HepG2 (cell line): ENCODE results near the gene ADI1. TPM values are rescaled to one million over a fixed set of nuclear protein-coding genes. Genes with fewer than 3 reads are reported as not detected.

Experiments used
- ARID2 ChIP-seq: sonication (generic); formaldehyde crosslinking; IDR thresholded peaks from 2 replicates; pipeline ENCODE4 v1.8.1; 2022; ENCODE audit warnings: mild to moderate bottlenecking, missing genetic modification reagents, borderline replicate concordance
- CBX2 ChIP-seq, 2 experiments: fragments of 200-600 bp in 1 of 2; sonication (generic); formaldehyde crosslinking in 1 of 2; IDR thresholded peaks; 2 replicates each; pipeline versions ENCODE4 v1.7.0 to v1.8.1; 2018 to 2022; ENCODE audit warnings: low read depth in 2 of 2, low read length in 1 of 2, mild to moderate bottlenecking in 1 of 2, missing genetic modification reagents in 1 of 2
- CREM ChIP-seq, 2 experiments: sonication (generic) in 1 of 2; formaldehyde crosslinking in 1 of 2; IDR thresholded peaks; 2 replicates each; pipeline versions ENCODE4 v1.4.0 to v1.6.1; 2016 to 2020; ENCODE audit warnings: antibody characterized with exemption in 1 of 2, mild to moderate bottlenecking in 1 of 2, missing genetic modification reagents in 1 of 2
- FOSL2 ChIP-seq: sonication (generic); formaldehyde crosslinking; IDR thresholded peaks from 2 replicates; pipeline ENCODE4 v1.4.0; 2020; ENCODE audit warnings: missing genetic modification reagents
- HNRNPL ChIP-seq: fragments of 200-400 bp; formaldehyde crosslinking; IDR thresholded peaks from 2 replicates; pipeline ENCODE4 v1.6.1; 2017; ENCODE audit warnings: mild to moderate bottlenecking, low read depth, low read length
- KLF6 ChIP-seq: IDR thresholded peaks from 2 replicates; pipeline ENCODE4 v1.8.0; 2016; ENCODE audit warnings: missing biosample characterization, missing genetic modification reagents
- PHF20 ChIP-seq: sonication (generic); formaldehyde crosslinking; IDR thresholded peaks from 2 replicates; pipeline ENCODE4 v1.5.0; 2020; ENCODE audit warnings: mild to moderate bottlenecking, missing genetic modification reagents
- SIN3A ChIP-seq: IDR thresholded peaks from 2 replicates; pipeline ENCODE4 v1.6.1; 2011; ENCODE audit warnings: low read depth, mild to moderate bottlenecking, control low read depth, low read length, borderline replicate concordance
- SIX4 ChIP-seq: sonication (generic); formaldehyde crosslinking; IDR thresholded peaks from 2 replicates; pipeline ENCODE4 v1.4.0; 2020; ENCODE audit warnings: missing genetic modification reagents
- SNRNP70 ChIP-seq: fragments of 200-400 bp; formaldehyde crosslinking; IDR thresholded peaks from 2 replicates; pipeline ENCODE4 v1.6.1; 2017; ENCODE audit warnings: mild to moderate bottlenecking, low read depth, low read length, moderate library complexity
- TP53 ChIP-seq: sonication (generic); formaldehyde crosslinking; conservative IDR thresholded peaks from 2 replicates; pipeline ENCODE4 v1.4.0; 2020; ENCODE audit warnings: missing genetic modification reagents
- ZBTB7B ChIP-seq: sonication (generic); formaldehyde crosslinking; IDR thresholded peaks from 2 replicates; pipeline ENCODE4 v1.4.0; 2020; ENCODE audit warnings: missing genetic modification reagents
- ZNF614 ChIP-seq: IDR thresholded peaks from 2 replicates; pipeline ENCODE4 v1.6.1; 2018; ENCODE audit warnings: missing biosample characterization, missing genetic modification reagents, inconsistent platforms, borderline replicate concordance
- ZNF629 ChIP-seq: sonication (generic); formaldehyde crosslinking; conservative IDR thresholded peaks from 2 replicates; pipeline ENCODE4 v1.5.0; 2020; ENCODE audit warnings: missing genetic modification reagents
- polyA plus RNA-seq, 8 experiments: library from polyadenylated mRNA; depleted of rRNA in 3 of 8; stranded (reverse) in 7 of 8; unstranded in 1 of 8; fragments of >200 nt; fragmentation: Illumina TruSeq in 4 of 8; extraction: Trizol in 4 of 8; gene quantifications; 2 replicates each; pipeline versions ENCODE4 v1.2.1 to v1.2.3, GENCODE V29; 2011 to 2016; ENCODE audit warnings: low read depth in 4 of 8, missing spikeins in 1 of 8, mixed read lengths in 1 of 8; ENCODE audit not compliant: insufficient read depth in 1 of 8
- total RNA-seq, 5 experiments: library from RNA; depleted of rRNA; stranded (reverse); fragments of >200 nt; fragmentation: Illumina TruSeq; extraction: Trizol; gene quantifications; 2 replicates each; pipeline ENCODE4 v1.2.3, GENCODE V29; 2016; ENCODE audit warnings: low read depth in 1 of 5
- TF ChIP-seq, protein P1 (sequence below): sonication (generic); formaldehyde crosslinking; IDR thresholded peaks from 2 replicates; pipeline ENCODE4 v1.4.0; 2020; ENCODE audit warnings: missing genetic modification reagents
- TF ChIP-seq, protein P2 (sequence below): sonication (generic); formaldehyde crosslinking; IDR thresholded peaks from 2 replicates; pipeline ENCODE4 v1.4.0; 2020; ENCODE audit warnings: missing genetic modification reagents
- TF ChIP-seq, protein P3 (sequence below): fragments of 450-650 bp; IDR thresholded peaks from 2 replicates; pipeline ENCODE4 v1.6.1; 2016
- TF ChIP-seq, protein P4 (sequence below): sonication (generic); formaldehyde crosslinking; IDR thresholded peaks from 2 replicates; pipeline ENCODE4 v1.5.0; 2020; ENCODE audit warnings: mild to moderate bottlenecking, missing genetic modification reagents

ADI1 gene
- total and polyA plus RNA-seq, 2 of the 13 experiments (the other 11 are each of a cell fraction or from before 2014, with no cell fraction given) = 28.7 to 123 TPM

DNA sequence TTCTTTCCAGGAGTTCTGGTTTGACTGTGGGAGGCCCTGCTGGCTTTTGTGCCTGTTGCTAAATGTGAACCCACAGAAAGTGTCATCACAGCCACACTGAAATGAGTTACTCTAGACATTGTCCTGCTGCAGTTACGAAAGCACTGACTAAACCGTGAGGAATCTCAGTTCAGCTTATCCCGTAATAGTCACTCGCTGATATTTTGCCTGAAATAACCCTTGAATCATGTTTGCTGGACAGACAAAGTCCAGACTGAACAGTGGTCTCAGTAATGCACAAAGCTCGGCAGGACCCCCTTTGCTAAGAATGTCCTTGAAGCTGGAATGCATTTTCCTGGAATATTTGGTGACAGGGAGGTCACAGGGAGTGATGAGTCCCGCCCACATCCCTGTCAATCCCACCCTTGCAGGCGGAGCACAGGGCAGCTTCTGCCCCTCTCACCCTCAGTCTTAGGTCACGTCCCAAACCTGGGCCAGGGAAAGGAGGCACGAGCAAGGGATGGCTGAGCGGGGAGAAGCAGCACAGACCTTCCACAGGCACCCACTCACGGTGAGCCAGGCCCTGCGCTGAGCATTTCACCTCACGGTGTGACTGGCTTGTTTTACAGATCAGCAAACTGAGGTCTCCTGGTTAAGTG, 53.4 kb downstream of the ADI1 start (continued):
- TF ChIP-seq, protein P1, sequence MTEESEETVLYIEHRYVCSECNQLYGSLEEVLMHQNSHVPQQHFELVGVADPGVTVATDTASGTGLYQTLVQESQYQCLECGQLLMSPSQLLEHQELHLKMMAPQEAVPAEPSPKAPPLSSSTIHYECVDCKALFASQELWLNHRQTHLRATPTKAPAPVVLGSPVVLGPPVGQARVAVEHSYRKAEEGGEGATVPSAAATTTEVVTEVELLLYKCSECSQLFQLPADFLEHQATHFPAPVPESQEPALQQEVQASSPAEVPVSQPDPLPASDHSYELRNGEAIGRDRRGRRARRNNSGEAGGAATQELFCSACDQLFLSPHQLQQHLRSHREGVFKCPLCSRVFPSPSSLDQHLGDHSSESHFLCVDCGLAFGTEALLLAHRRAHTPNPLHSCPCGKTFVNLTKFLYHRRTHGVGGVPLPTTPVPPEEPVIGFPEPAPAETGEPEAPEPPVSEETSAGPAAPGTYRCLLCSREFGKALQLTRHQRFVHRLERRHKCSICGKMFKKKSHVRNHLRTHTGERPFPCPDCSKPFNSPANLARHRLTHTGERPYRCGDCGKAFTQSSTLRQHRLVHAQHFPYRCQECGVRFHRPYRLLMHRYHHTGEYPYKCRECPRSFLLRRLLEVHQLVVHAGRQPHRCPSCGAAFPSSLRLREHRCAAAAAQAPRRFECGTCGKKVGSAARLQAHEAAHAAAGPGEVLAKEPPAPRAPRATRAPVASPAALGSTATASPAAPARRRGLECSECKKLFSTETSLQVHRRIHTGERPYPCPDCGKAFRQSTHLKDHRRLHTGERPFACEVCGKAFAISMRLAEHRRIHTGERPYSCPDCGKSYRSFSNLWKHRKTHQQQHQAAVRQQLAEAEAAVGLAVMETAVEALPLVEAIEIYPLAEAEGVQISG (CRISPR knock-in tag) = peak; percentile 74
- no peak for TF ChIP-seq SNRNP70
- peak; percentile 78 for TF ChIP-seq CREM (IDR thresholded peaks at IDR 0.05)
- no peak for TF ChIP-seq CREM (CRISPR knock-in tag; IDR thresholded peaks at IDR 0.05)
- peak; percentile 100 for TF ChIP-seq ZBTB7B (CRISPR knock-in tag)
- no peak for TF ChIP-seq HNRNPL
- TF ChIP-seq, protein P2, sequence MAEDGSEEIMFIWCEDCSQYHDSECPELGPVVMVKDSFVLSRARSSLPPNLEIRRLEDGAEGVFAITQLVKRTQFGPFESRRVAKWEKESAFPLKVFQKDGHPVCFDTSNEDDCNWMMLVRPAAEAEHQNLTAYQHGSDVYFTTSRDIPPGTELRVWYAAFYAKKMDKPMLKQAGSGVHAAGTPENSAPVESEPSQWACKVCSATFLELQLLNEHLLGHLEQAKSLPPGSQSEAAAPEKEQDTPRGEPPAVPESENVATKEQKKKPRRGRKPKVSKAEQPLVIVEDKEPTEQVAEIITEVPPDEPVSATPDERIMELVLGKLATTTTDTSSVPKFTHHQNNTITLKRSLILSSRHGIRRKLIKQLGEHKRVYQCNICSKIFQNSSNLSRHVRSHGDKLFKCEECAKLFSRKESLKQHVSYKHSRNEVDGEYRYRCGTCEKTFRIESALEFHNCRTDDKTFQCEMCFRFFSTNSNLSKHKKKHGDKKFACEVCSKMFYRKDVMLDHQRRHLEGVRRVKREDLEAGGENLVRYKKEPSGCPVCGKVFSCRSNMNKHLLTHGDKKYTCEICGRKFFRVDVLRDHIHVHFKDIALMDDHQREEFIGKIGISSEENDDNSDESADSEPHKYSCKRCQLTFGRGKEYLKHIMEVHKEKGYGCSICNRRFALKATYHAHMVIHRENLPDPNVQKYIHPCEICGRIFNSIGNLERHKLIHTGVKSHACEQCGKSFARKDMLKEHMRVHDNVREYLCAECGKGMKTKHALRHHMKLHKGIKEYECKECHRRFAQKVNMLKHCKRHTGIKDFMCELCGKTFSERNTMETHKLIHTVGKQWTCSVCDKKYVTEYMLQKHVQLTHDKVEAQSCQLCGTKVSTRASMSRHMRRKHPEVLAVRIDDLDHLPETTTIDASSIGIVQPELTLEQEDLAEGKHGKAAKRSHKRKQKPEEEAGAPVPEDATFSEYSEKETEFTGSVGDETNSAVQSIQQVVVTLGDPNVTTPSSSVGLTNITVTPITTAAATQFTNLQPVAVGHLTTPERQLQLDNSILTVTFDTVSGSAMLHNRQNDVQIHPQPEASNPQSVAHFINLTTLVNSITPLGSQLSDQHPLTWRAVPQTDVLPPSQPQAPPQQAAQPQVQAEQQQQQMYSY = no peak
- no peak for TF ChIP-seq PHF20 (CRISPR knock-in tag)
- no peak for TF ChIP-seq CBX2 (IDR thresholded peaks at IDR 0.05; ENCODE audit: low read depth, low read length)
- TF ChIP-seq CBX2 (CRISPR knock-in tag; IDR thresholded peaks at IDR 0.05; ENCODE audit: low read depth) = no peak
- TF ChIP-seq SIN3A = no peak
- TF ChIP-seq ZNF629 (CRISPR knock-in tag) = peak; percentile 96
- no peak for TF ChIP-seq TP53 (CRISPR knock-in tag)
- TF ChIP-seq KLF6 = 0 out of 2 replicates have a peak, but pooled peaks have one; percentile 63
- TF ChIP-seq SIX4 (CRISPR knock-in tag) = peak; percentile 69; the same call in 1 of the 2 replicates
- TF ChIP-seq, protein P3, sequence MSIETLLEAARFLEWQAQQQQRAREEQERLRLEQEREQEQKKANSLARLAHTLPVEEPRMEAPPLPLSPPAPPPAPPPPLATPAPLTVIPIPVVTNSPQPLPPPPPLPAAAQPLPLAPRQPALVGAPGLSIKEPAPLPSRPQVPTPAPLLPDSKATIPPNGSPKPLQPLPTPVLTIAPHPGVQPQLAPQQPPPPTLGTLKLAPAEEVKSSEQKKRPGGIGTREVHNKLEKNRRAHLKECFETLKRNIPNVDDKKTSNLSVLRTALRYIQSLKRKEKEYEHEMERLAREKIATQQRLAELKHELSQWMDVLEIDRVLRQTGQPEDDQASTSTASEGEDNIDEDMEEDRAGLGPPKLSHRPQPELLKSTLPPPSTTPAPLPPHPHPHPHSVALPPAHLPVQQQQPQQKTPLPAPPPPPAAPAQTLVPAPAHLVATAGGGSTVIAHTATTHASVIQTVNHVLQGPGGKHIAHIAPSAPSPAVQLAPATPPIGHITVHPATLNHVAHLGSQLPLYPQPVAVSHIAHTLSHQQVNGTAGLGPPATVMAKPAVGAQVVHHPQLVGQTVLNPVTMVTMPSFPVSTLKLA = peak; percentile 22; the same call in 1 of the 2 replicates
- no peak for TF ChIP-seq ARID2 (CRISPR knock-in tag)
- TF ChIP-seq ZNF614 (CRISPR knock-in tag) = peak; percentile 91
- peak; percentile 99 for TF ChIP-seq FOSL2
- TF ChIP-seq, protein P4, sequence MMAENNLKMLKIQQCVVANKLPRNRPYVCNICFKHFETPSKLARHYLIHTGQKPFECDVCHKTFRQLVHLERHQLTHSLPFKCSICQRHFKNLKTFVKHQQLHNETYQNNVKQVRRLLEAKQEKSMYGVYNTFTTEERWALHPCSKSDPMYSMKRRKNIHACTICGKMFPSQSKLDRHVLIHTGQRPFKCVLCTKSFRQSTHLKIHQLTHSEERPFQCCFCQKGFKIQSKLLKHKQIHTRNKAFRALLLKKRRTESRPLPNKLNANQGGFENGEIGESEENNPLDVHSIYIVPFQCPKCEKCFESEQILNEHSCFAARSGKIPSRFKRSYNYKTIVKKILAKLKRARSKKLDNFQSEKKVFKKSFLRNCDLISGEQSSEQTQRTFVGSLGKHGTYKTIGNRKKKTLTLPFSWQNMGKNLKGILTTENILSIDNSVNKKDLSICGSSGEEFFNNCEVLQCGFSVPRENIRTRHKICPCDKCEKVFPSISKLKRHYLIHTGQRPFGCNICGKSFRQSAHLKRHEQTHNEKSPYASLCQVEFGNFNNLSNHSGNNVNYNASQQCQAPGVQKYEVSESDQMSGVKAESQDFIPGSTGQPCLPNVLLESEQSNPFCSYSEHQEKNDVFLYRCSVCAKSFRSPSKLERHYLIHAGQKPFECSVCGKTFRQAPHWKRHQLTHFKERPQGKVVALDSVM (CRISPR knock-in tag) = peak; percentile 34; the same call in 1 of the 2 replicates
